Prostate gland (tissue), 2 donors: ENCODE results near the gene SCCPDH.

ENCODE experiments used
- CTCF ChIP-seq, 4 experiments: fragments of 200-600 bp in 2 of 4; fragments of 450-650 bp in 2 of 4; sonication (generic) in 2 of 4; IDR thresholded peaks; 1 replicate in 3 of 4; 2 replicates in 1 of 4; pipeline ENCODE4 v1.5.1; 2016 to 2019; ENCODE audit warnings: antibody characterized with exemption in 4 of 4, mild to moderate bottlenecking in 2 of 4, moderate library complexity in 2 of 4
- POLR2A ChIP-seq: fragments of 450-650 bp; IDR thresholded peaks from one replicate; pipeline ENCODE4 v1.6.1; 2016; ENCODE audit warnings: antibody characterized with exemption, mild to moderate bottlenecking

GRCh38 chr1:246750752-246751151, 26.5 kb downstream of the SCCPDH start:
- TF ChIP-seq CTCF (IDR thresholded peaks at IDR 0.05) (no peak), POLR2A (no peak)
